ENCODE measurements around the gene GLB1L2.

- no peak for TF ChIP-seq EZH2phosphoT487 (IDR thresholded peaks at IDR 0.05; ENCODE audit: unreplicated experiment)
- TF ChIP-seq EZH2 (IDR thresholded peaks at IDR 0.05; ENCODE audit: low read depth, unreplicated experiment) = no peak
- TF ChIP-seq CTCF (conservative IDR thresholded peaks at IDR 0.05; ENCODE audit: low read depth in 2 of 2) = no peak
- no peak for TF ChIP-seq ZNF331 (CRISPR knock-in tag; IDR thresholded peaks at IDR 0.05; ENCODE audit: low read depth)
- TF ChIP-seq REST (IDR thresholded peaks at IDR 0.05; ENCODE audit: unreplicated experiment) = no peak
- TF ChIP-seq POLR2AphosphoS5 (IDR thresholded peaks at IDR 0.05; ENCODE audit: low read depth) = no peak
- no peak for TF ChIP-seq NANOG (IDR thresholded peaks at IDR 0.05; ENCODE audit: borderline replicate concordance)
These were observed 73.6 kb downstream of the GLB1L2 start for GRCh38 chr11:134405436-134405835.

Data from GM23338 (cell line).